Hepatocyte (in vitro differentiated cells): ENCODE data around the gene GNPTAB.

Source experiments
- EZH2 ChIP-seq: fragments of 200-600 bp; sonication (generic); IDR thresholded peaks from 2 replicates; pipeline ENCODE4 v1.6.1; 2016; ENCODE audit warnings: antibody characterized with exemption, mild to moderate bottlenecking, borderline replicate concordance
- TF ChIP-seq, protein P1 (sequence below): fragments of 200-600 bp; sonication (generic); IDR thresholded peaks from 2 replicates; pipeline ENCODE4 v1.5.1; 2016; ENCODE audit warnings: antibody characterized with exemption, mild to moderate bottlenecking; ENCODE audit not compliant: poor library complexity

DNA sequence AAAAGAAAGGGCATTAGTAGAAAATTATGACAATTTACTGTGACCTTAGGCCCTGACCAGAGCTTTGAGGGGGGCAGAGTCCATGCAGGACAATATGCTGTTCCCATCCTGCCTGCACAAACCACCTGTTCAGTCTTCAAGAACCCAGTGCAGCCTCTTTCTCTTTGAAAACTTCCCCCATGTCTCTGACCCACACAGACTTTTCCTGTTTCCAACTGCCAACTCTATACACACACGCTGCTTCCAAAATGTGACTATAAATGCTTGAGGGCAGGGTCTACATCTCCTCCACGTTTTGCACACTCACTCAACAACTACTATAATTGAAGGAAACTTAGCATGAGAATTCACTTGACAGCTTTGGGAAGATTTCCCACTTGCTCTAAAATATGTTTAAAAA, 54.9 kb downstream of the GNPTAB start:
- TF ChIP-seq, protein P1, sequence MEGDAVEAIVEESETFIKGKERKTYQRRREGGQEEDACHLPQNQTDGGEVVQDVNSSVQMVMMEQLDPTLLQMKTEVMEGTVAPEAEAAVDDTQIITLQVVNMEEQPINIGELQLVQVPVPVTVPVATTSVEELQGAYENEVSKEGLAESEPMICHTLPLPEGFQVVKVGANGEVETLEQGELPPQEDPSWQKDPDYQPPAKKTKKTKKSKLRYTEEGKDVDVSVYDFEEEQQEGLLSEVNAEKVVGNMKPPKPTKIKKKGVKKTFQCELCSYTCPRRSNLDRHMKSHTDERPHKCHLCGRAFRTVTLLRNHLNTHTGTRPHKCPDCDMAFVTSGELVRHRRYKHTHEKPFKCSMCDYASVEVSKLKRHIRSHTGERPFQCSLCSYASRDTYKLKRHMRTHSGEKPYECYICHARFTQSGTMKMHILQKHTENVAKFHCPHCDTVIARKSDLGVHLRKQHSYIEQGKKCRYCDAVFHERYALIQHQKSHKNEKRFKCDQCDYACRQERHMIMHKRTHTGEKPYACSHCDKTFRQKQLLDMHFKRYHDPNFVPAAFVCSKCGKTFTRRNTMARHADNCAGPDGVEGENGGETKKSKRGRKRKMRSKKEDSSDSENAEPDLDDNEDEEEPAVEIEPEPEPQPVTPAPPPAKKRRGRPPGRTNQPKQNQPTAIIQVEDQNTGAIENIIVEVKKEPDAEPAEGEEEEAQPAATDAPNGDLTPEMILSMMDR: no peak
- no peak for TF ChIP-seq EZH2
